22Rv1 (cell line): ENCODE measurements around the gene ACTL8.
A peak's percentile ranks its signal among the peaks of the same experiment; 100 is the strongest.

Source experiments
- H3K27ac ChIP-seq: fragments of 450-650 bp; 2 replicates; pipeline ENCODE4 v1.5.1; 2017
- ZFX ChIP-seq: fragments of 450-650 bp; IDR thresholded peaks from 2 replicates; pipeline ENCODE4 v1.6.1; 2017; ENCODE audit warnings: antibody characterized with exemption, borderline replicate concordance
- TF ChIP-seq, protein P1 (sequence below): fragments of 450-650 bp; IDR thresholded peaks from 2 replicates; pipeline ENCODE4 v1.5.1; 2017; ENCODE audit warnings: mild to moderate bottlenecking

The ACTL8 gene

GRCh38 chr1:17816511-17816910 lies 61.4 kb downstream of the ACTL8 start:
- H3K27ac ChIP-seq: no peak overlapping the region
- TF ChIP-seq, protein P1, sequence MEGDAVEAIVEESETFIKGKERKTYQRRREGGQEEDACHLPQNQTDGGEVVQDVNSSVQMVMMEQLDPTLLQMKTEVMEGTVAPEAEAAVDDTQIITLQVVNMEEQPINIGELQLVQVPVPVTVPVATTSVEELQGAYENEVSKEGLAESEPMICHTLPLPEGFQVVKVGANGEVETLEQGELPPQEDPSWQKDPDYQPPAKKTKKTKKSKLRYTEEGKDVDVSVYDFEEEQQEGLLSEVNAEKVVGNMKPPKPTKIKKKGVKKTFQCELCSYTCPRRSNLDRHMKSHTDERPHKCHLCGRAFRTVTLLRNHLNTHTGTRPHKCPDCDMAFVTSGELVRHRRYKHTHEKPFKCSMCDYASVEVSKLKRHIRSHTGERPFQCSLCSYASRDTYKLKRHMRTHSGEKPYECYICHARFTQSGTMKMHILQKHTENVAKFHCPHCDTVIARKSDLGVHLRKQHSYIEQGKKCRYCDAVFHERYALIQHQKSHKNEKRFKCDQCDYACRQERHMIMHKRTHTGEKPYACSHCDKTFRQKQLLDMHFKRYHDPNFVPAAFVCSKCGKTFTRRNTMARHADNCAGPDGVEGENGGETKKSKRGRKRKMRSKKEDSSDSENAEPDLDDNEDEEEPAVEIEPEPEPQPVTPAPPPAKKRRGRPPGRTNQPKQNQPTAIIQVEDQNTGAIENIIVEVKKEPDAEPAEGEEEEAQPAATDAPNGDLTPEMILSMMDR: no peak
- TF ChIP-seq ZFX: no peak

DNA sequence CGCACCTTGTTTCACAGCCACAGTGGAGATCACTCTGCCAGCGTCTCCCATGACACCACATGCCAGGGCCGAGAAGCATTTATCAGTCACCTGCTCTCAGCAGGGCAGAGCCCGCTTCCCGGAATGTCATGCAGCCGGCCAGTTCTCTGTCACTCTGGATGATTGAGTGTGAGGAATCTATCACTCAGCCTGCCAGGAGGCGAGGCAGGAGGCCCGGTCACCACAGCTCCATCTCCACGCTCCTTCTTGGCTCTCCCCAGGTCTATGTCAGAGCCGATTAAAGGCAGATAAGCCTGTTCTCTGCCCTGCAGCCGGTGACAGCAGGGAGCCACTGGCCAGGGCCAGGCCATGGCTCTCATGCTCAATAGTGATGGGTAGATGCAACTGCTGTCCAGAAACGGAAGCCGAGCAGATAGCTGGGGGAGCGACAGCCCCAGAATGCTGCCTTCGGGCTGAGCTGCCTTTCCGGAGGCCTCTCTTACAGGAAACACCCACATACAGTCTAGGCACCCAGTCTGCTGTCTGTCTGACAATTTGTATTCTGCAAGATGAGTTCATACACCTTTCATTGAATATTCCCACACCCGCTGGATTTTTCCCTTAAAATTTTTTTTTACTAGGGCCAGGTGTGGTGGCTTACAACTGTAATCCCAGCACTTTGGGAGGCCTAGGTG lies 64.1 kb downstream of the ACTL8 start:
- H3K27ac ChIP-seq: no peak overlapping the region
- no peak for TF ChIP-seq ZFX
- TF ChIP-seq, protein P1: no peak

DNA sequence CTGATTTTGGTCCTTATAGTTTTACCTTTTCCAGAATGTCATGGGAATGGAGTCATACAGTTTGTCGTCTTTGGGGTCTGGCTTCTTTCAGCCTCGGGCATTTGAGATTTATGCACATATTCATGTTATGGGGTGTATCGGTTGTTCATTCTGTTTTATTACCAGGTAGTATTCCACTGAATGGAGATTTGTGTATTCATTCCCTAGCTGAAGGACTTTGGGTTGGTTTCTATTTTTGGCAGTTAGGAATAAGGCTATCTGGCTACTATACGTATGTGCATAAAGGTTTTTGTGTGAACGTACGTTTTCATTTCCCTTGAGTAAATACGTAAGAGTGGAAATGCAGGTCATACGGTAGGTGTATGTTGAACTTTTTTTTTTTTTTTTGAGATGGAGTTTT lies 65.1 kb downstream of the ACTL8 start:
- TF ChIP-seq ZFX: no peak
- TF ChIP-seq, protein P1: no peak
- no peak overlapping the region for H3K27ac ChIP-seq

- no peak for TF ChIP-seq ZFX
- TF ChIP-seq, protein P1: no peak
Observed at GRCh38 chr1:17822741-17823426, 67.8 kb downstream of the ACTL8 start.

DNA sequence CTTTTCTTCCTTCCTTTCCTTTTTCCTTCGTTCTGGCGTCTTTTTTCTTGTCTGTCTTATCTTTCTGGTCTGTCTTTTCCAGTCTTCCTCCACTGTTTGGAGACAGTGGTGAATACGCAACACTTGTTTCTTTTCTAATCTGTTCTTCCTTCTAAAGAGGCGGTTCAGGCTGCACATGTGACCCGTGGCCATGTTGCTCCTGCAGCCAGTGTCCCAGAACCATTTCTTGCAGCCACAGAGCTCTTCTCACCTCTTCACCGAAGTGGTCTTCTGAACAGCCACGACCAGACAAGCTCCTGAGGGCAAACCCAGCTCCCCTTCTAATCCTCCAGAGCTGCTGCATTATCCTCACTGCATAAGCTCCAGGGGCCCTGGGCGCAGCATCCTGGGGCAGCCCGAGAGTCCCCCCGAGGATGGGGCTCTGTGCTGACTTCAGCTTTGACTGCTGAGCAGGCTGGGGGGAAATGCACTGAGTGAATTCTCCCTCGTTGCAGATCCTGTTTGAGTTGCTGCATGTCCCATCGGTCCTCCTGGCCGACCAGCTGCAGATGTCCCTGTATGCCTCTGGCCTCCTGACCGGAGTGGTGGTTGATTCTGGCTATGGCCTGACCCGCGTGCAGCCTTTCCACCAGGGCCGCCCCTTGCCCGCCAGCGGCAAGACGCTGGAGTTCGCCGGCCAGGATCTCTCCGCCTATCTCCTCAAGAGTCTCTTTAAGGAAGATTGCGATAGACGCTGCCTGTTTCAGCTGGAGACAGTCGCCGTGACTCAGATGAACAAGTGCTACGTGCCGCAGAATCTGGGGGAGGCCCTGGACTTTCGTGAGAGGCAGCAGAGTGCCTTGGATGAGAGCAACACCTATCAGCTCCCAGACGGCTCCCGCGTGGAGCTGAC lies 70.4 kb downstream of the ACTL8 start:
- H3K27ac ChIP-seq: no peak overlapping the region
- TF ChIP-seq, protein P1: no peak
- no peak for TF ChIP-seq ZFX

More at GRCh38 chr1:17822741-17823426, 67.8 kb downstream of the ACTL8 start:
- H3K27ac ChIP-seq: no peak overlapping the region

- TF ChIP-seq, protein P1: peak; percentile 81
- TF ChIP-seq ZFX: no peak
Observed at GRCh38 chr1:17826165-17826488, 71.0 kb downstream of the ACTL8 start.

More at GRCh38 chr1:17826165-17826488, 71.0 kb downstream of the ACTL8 start:
- no peak overlapping the region for H3K27ac ChIP-seq
